IMR-90 (cell line): ENCODE measurements around the gene GATA1. TPM values are rescaled to one million over a fixed set of nuclear protein-coding genes. Genes with fewer than 3 reads are reported as not detected.
A peak's percentile ranks its signal among the peaks of the same experiment; 100 is the strongest.

ENCODE experiments used
- ATAC-seq: fragments of 200-7000 bp; cut with Tn5 transposase; 2 replicates; pipeline ENCODE4 v1.9.1; 2020; ENCODE audit warnings: low read depth, mild to moderate bottlenecking, moderate library complexity
- BruUV-seq: library from RNA; stranded (reverse); fragments of 400-500 nt; replicated peaks from 2 replicates; lab custom pipeline; 2021; lab: Mats Ljungman, UMichigan
- CTCF ChIA-PET: fragments of 300-600 bp; formaldehyde crosslinking; extraction: SDS; loops from one replicate; lab custom pipeline; 2021; ENCODE audit warnings: antibody characterized with exemption; lab: Yijun Ruan, JAX
- POLR2A ChIA-PET: fragments of 300-600 bp; sonication (Branson Sonifier 250); formaldehyde crosslinking; loops from one replicate; lab custom pipeline; 2022; ENCODE audit warnings: antibody characterized with exemption; ENCODE audit not compliant: unreplicated experiment; lab: Charles Lee
- DNase-seq: peaks from one replicate; pipeline ENCODE4 v3.0.0; 2013
- H2AFZ ChIP-seq: replicated peaks from 2 replicates; pipeline ENCODE3; 2013; ENCODE audit warnings: low read length, mild to moderate bottlenecking; ENCODE audit not compliant: poor library complexity
- H2AK5ac ChIP-seq: 2 replicates; pipeline ENCODE4 v1.6.1; 2013; ENCODE audit warnings: low read depth, low read length, inconsistent platforms
- H2AK9ac ChIP-seq: replicated peaks from 2 replicates; pipeline ENCODE3; 2013; ENCODE audit warnings: mild to moderate bottlenecking, low read depth, low read length, moderate library complexity; ENCODE audit not compliant: poor library complexity
- H2BK120ac ChIP-seq: 2 replicates; pipeline ENCODE4 v1.6.1; 2013; ENCODE audit warnings: low read depth, low read length, inconsistent platforms
- H2BK15ac ChIP-seq: 3 replicates; pipeline ENCODE4 v1.6.1; 2013; ENCODE audit warnings: low read depth, low read length, inconsistent platforms
- H2BK20ac ChIP-seq: 2 replicates; pipeline ENCODE4 v1.6.1; 2013; ENCODE audit warnings: low read depth, mild to moderate bottlenecking, inconsistent platforms, low read length, moderate library complexity
- H2BK5ac ChIP-seq: 2 replicates; pipeline ENCODE4 v1.6.1; 2013; ENCODE audit warnings: mild to moderate bottlenecking, low read depth, low read length, inconsistent platforms; ENCODE audit not compliant: poor library complexity, severe bottlenecking
- H3K14ac ChIP-seq: replicated peaks from 2 replicates; pipeline ENCODE4 v1.6.1; 2013; ENCODE audit warnings: low read depth, low read length, inconsistent platforms
- H3K18ac ChIP-seq: 2 replicates; pipeline ENCODE4 v1.6.1; 2013; ENCODE audit warnings: low read depth, low read length, control low read depth
- H3K23ac ChIP-seq: 2 replicates; pipeline ENCODE4 v1.6.1; 2013; ENCODE audit warnings: low read depth, low read length, inconsistent platforms
- H3K27ac ChIP-seq: 2 replicates; pipeline ENCODE4 v1.5.1; 2013; ENCODE audit warnings: mild to moderate bottlenecking, control low read depth, low read length; ENCODE audit not compliant: insufficient read depth
- H3K27me3 ChIP-seq: 2 replicates; pipeline ENCODE4 v1.6.1; 2013; ENCODE audit warnings: low read length; ENCODE audit not compliant: control insufficient read depth, insufficient read depth
- H3K36me3 ChIP-seq: 2 replicates; pipeline ENCODE4 v1.6.1; 2013; ENCODE audit warnings: low read length, mixed read lengths; ENCODE audit not compliant: control insufficient read depth, insufficient read depth
- H3K4ac ChIP-seq: 2 replicates; pipeline ENCODE4 v1.6.1; 2013; ENCODE audit warnings: low read depth, low read length, inconsistent platforms
- H3K4me1 ChIP-seq: 2 replicates; pipeline ENCODE4 v1.6.1; 2013; ENCODE audit warnings: low read length, mixed read lengths; ENCODE audit not compliant: control insufficient read depth, insufficient read depth
- H3K4me2 ChIP-seq: 2 replicates; pipeline ENCODE4 v1.6.1; 2013; ENCODE audit warnings: low read depth, mild to moderate bottlenecking, control low read depth, low read length, moderate library complexity
- H3K4me3 ChIP-seq: 2 replicates; pipeline ENCODE4 v1.5.1; 2013; ENCODE audit warnings: low read depth, mild to moderate bottlenecking, control low read depth, low read length, moderate library complexity; ENCODE audit not compliant: insufficient read depth
- H3K56ac ChIP-seq: 2 replicates; pipeline ENCODE4 v1.6.1; 2013; ENCODE audit warnings: low read length, inconsistent platforms; ENCODE audit not compliant: insufficient read depth; ENCODE audit errors: extremely low read depth
- H3K79me1 ChIP-seq, 2 experiments: 2 replicates each; pipeline ENCODE4 v1.6.1; 2013; ENCODE audit warnings: low read length in 2 of 2, inconsistent platforms in 1 of 2, low read depth in 1 of 2
- H3K9ac ChIP-seq: 2 replicates; pipeline ENCODE4 v1.6.1; 2013; ENCODE audit warnings: low read depth, low read length, control low read depth
- H3K9me1 ChIP-seq: 2 replicates; pipeline ENCODE4 v1.6.1; 2013; ENCODE audit warnings: low read length, inconsistent platforms; ENCODE audit not compliant: insufficient read depth
- H3K9me3 ChIP-seq: 2 replicates; pipeline ENCODE4 v1.6.1; 2013; ENCODE audit warnings: low read length; ENCODE audit not compliant: control insufficient read depth, insufficient read depth
- H4K20me1 ChIP-seq: 2 replicates; pipeline ENCODE4 v1.6.1; 2013; ENCODE audit warnings: low read length, inconsistent platforms; ENCODE audit not compliant: insufficient read depth
- H4K5ac ChIP-seq: 2 replicates; pipeline ENCODE4 v1.6.1; 2013; ENCODE audit warnings: mild to moderate bottlenecking, low read depth, low read length, control low read depth
- H4K8ac ChIP-seq, 2 experiments: 2 replicates each; pipeline ENCODE4 v1.6.1; 2013; ENCODE audit warnings: low read depth in 2 of 2, low read length in 2 of 2, control low read depth in 1 of 2, inconsistent platforms in 1 of 2
- H4K91ac ChIP-seq: 2 replicates; pipeline ENCODE4 v1.6.1; 2013; ENCODE audit warnings: low read depth, low read length, inconsistent platforms; ENCODE audit not compliant: insufficient read depth
- CTCF ChIP-seq: conservative IDR thresholded peaks from 2 replicates; pipeline ENCODE4 v1.5.1; 2012; ENCODE audit warnings: mild to moderate bottlenecking, low read depth, low read length, improper control_type of control experiment
- MAZ ChIP-seq: IDR thresholded peaks from 2 replicates; pipeline ENCODE4 v1.6.1; 2012; ENCODE audit warnings: low read depth, mild to moderate bottlenecking, low read length, improper control_type of control experiment, moderate library complexity, borderline replicate concordance
- RAD21 ChIP-seq: IDR thresholded peaks from 2 replicates; pipeline ENCODE4 v1.6.1; 2012; ENCODE audit warnings: low read length, improper control_type of control experiment
- SMC3 ChIP-seq: fragments of 150-350 bp; IDR thresholded peaks from 2 replicates; pipeline ENCODE4 v1.6.1; 2016; ENCODE audit warnings: low read depth, mild to moderate bottlenecking, antibody characterized with exemption, low read length, moderate library complexity
- WGBS, 2 experiments: methylation state at CpG; one replicate each; pipeline versions ENCODE4 v1.1.5 to v1.1.7; 2013; ENCODE audit warnings: missing lambda C conversion rate in 2 of 2; ENCODE audit not compliant: insufficient read length in 1 of 2; ENCODE audit errors: extremely low coverage in 2 of 2; 5-methylcytosine and 5-hydroxymethylcytosine counted together
- dilution Hi-C: fragments of 300-500 bp; cut with HindIII; formaldehyde crosslinking; loops from one replicate; pipeline ENCODE4 v1.14.3; 2018; ENCODE audit warnings: low sequenced_read_pairs; ENCODE audit not compliant: unreplicated experiment
- in situ Hi-C: fragments of 300-500 bp; cut with MboI; formaldehyde crosslinking; loops from 3 replicates; pipeline ENCODE4 v1.14.3; 2019; ENCODE audit warnings: low sequenced_read_pairs, inconsistent platforms, mixed read lengths
- intact Hi-C: fragments of 100-400 bp; cut with micrococcal nuclease; formaldehyde crosslinking; loops from 2 replicates; pipeline ENCODE4 v1.10.0; 2022
- polyA plus RNA-seq, 3 experiments: library from polyadenylated mRNA; depleted of rRNA; stranded (reverse); fragments of >200 nt; gene quantifications; 2 replicates each; pipeline ENCODE4 v1.2.3, GENCODE V29; 2012; ENCODE audit warnings: low replicate concordance in 1 of 3
- total RNA-seq: library from RNA; depleted of rRNA; stranded (reverse); fragments of >200 nt; gene quantifications from 2 replicates; pipeline ENCODE4 v1.2.3, GENCODE V29; 2012

GATA1 gene
- total and polyA plus RNA-seq, 2 of the 4 experiments (the other 2 are of a cell fraction), result not detected

- H3K9me1 ChIP-seq, result no peaks in the 10 kb centered on the region
- no peak within 1 kb of the TSS for H3K4me2 ChIP-seq
- in situ Hi-C loops, result no loop called here
- no peak within 1 kb of the TSS for H3K56ac ChIP-seq
- no peaks in the 10 kb centered on the region for H4K20me1 ChIP-seq
- DNase-seq (no peak), ATAC-seq (no peak)
- CTCF ChIA-PET, result interaction anchor here (0.6 kb wide), 1 partner anchor 112 kb away, joined by 4 read pairs; no protein-coding TSS in a partner anchor
- TF ChIP-seq SMC3 (0 out of 2 replicates have a peak, but pooled peaks have one; percentile 7), RAD21 (peak; percentile 28; the same call in 1 of the 2 replicates), CTCF (peak; percentile 30; the same call in 1 of the 2 replicates), MAZ (no peak)
- H2BK120ac ChIP-seq, result no peak within 1 kb of the TSS
- no peak within 1 kb of the TSS for H3K9ac ChIP-seq
- H3K79me1 ChIP-seq, result no peaks in the 10 kb centered on the region
- H4K91ac ChIP-seq, result no peak within 1 kb of the TSS
- H3K18ac ChIP-seq, result no peak within 1 kb of the TSS
- H3K4me1 ChIP-seq, result no peaks in the 10 kb centered on the region
- BruUV-seq, result no TSS peak
- H3K9me3 ChIP-seq, result no peaks in the 10 kb centered on the region
- no peak within 1 kb of the TSS for H4K5ac ChIP-seq
- H3K14ac ChIP-seq, result no peak within 1 kb of the TSS
- no peak within 1 kb of the TSS for H3K4ac ChIP-seq
- no peak within 1 kb of the TSS for H2BK20ac ChIP-seq
- H3K23ac ChIP-seq, result no peak within 1 kb of the TSS
- dilution Hi-C loops, result no loop called here
- no peaks in the 10 kb centered on the region for H3K36me3 ChIP-seq
- H3K27ac ChIP-seq, result no peak within 1 kb of the TSS
- no peak within 1 kb of the TSS for H4K8ac ChIP-seq
- WGBS, 2 experiments, result 16% methylated on average over 3 of the region's 12 CpGs; no CpG with 5 or more reads in 1 of the 2 experiments
- POLR2A ChIA-PET, result no interaction called here
- H2BK5ac ChIP-seq, result no peak within 1 kb of the TSS
- no peak within 1 kb of the TSS for H2AK5ac ChIP-seq
- peaks cover 12% of the 10 kb centered on the region for H3K27me3 ChIP-seq
- no peak within 1 kb of the TSS for H2BK15ac ChIP-seq
- H2AK9ac ChIP-seq, result no peak within 1 kb of the TSS
- intact Hi-C loops, result no loop called here
- no peak within 1 kb of the TSS for H3K4me3 ChIP-seq
- H2AFZ ChIP-seq, result peak within 1 kb of the TSS; percentile 33
These were observed 24.5 kb upstream of the GATA1 start, which contains the start of gene GLOD5 for GRCh38 chrX:48761674-48762471. Gene GLOD5, plus strand, starts transcription at chrX:48761747. Its CDS starts 44 bp downstream, at chrX:48761791.
